Esophagus squamous epithelium (tissue), 5 donors: ENCODE data around the gene TNIP1. TPM values are rescaled to one million over a fixed set of nuclear protein-coding genes. Genes with fewer than 3 reads are reported as not detected.

Experiments
- DNase-seq: peaks from one replicate; lab custom pipeline; 2025; lab: John Stamatoyannopoulos, UW
- H3K27ac ChIP-seq, 4 donors: fragments of 200-600 bp; sonication (generic); one replicate each; pipeline ENCODE4 v1.5.1; 2016 to 2019; ENCODE audit warnings: mild to moderate bottlenecking in 1 of 4
- H3K27me3 ChIP-seq, 4 donors: fragments of 200-600 bp; sonication (generic); 1 replicate in 3 of 4; 2 replicates in 1 of 4; pipeline versions ENCODE4 v1.5.1 to v1.6.0; 2017 to 2021; ENCODE audit warnings: antibody characterized with exemption in 1 of 4
- H3K36me3 ChIP-seq, 3 donors: fragments of 200-600 bp; sonication (generic); one replicate each; pipeline ENCODE4 v1.5.1; 2016 to 2019
- H3K4me1 ChIP-seq, 3 donors: fragments of 200-600 bp; sonication (generic); one replicate each; pipeline ENCODE4 v1.5.1; 2017 to 2019
- H3K4me3 ChIP-seq, 4 donors: fragments of 200-600 bp; sonication (generic); 1 replicate in 3 of 4; 2 replicates in 1 of 4; pipeline ENCODE4 v1.5.1; 2016 to 2019; ENCODE audit warnings: mild to moderate bottlenecking in 2 of 4, moderate library complexity in 1 of 4
- H3K9me3 ChIP-seq, 3 donors: fragments of 200-600 bp; sonication (generic); one replicate each; pipeline ENCODE4 v1.5.1; 2016 to 2019
- CTCF ChIP-seq, 6 experiments: fragments of 450-650 bp in 4 of 6; fragments of 200-600 bp in 2 of 6; sonication (generic) in 2 of 6; IDR thresholded peaks; one replicate each; pipeline ENCODE4 v1.5.1; 2016 to 2019; ENCODE audit warnings: antibody characterized with exemption in 6 of 6, mild to moderate bottlenecking in 4 of 6, moderate library complexity in 4 of 6
- POLR2A ChIP-seq, 4 donors: fragments of 450-650 bp; IDR thresholded peaks; one replicate each; pipeline ENCODE4 v1.6.1; 2017; ENCODE audit warnings: antibody characterized with exemption in 4 of 4, mild to moderate bottlenecking in 4 of 4, moderate library complexity in 3 of 4
- WGBS, 2 donors: methylation state at CpG; one replicate each; pipeline ENCODE4 v1.1.5; 2018; 5-methylcytosine and 5-hydroxymethylcytosine counted together
- intact Hi-C: fragments of 100-400 bp; cut with DNase I; formaldehyde crosslinking; loops from one replicate; pipeline ENCODE4 v1.15.0; 2022
- total RNA-seq, 4 donors: library from RNA; depleted of rRNA; stranded (reverse); fragments of >200 nt; gene quantifications; one replicate each; pipeline ENCODE4 v1.1.0, GENCODE V29; 2016
- donor health status: DM: yes; HTN: yes; CAD: no.

TNIP1 gene
- total RNA-seq, 4 donors from 2014 or later = 55.5 to 109 (median 95.4) TPM

GRCh38 chr5:151068433-151069197, 12.2 kb downstream of the TNIP1 start:
- TF ChIP-seq POLR2A (IDR thresholded peaks at IDR 0.05) (no peak), CTCF (IDR thresholded peaks at IDR 0.05) (no peak)
- DNase-seq = no peak
- peaks cover 0 to 54% (median 0%) of the 10 kb centered on the region in 3 donors for H3K36me3 ChIP-seq
- peak overlapping the region; percentile 31 to 59 (median 49) for H3K27ac ChIP-seq
- intact Hi-C loops = no loop called here
- whole genome bisulfite sequencing, 2 donors = 52 to 70% methylated on average over 6 to 8 of the region's 12 CpGs
- peaks cover 50 to 89% (median 71%) of the 10 kb centered on the region in 3 donors for H3K4me1 ChIP-seq
- no peaks in the 10 kb centered on the region for H3K27me3 ChIP-seq
- no peaks in the 10 kb centered on the region for H3K9me3 ChIP-seq
- no peak overlapping the region for H3K4me3 ChIP-seq

GRCh38 chr5:151067632-151068432, 13.0 kb downstream of the TNIP1 start:
- Histone ChIP-seq H3K36me3 (peaks cover 0 to 62% (median 0%) of the 10 kb centered on the region in 3 donors), H3K4me1 (peaks cover 58 to 92% (median 78%) of the 10 kb centered on the region in 3 donors), H3K4me3 (no peak overlapping the region), H3K9me3 (no peaks in the 10 kb centered on the region), H3K27me3 (no peaks in the 10 kb centered on the region), H3K27ac (peak overlapping the region; percentile 31 to 59 (median 46))
- intact Hi-C loops = no loop called here
- DNase-seq = no peak
- 63 to 75% methylated on average over 10 to 11 of the region's 14 CpGs for WGBS, 2 donors
- TF ChIP-seq POLR2A (IDR thresholded peaks at IDR 0.05) = no peak
- no peak for TF ChIP-seq CTCF (IDR thresholded peaks at IDR 0.05)

- no peak overlapping the region for H3K27ac ChIP-seq
- intact Hi-C loops = no loop called here
- no peaks in the 10 kb centered on the region for H3K27me3 ChIP-seq
- no peak for TF ChIP-seq POLR2A (IDR thresholded peaks at IDR 0.05)
- TF ChIP-seq CTCF (IDR thresholded peaks at IDR 0.05) = no peak
- no peak overlapping the region for H3K4me3 ChIP-seq
- peaks cover 55 to 92% (median 72%) of the 10 kb centered on the region in 3 donors for H3K4me1 ChIP-seq
- WGBS, 2 donors = 67 to 70% methylated on average over 6 of the region's 6 CpGs
- no peaks in the 10 kb centered on the region for H3K9me3 ChIP-seq
- DNase-seq = no peak
- H3K36me3 ChIP-seq = peaks cover 0 to 71% (median 7%) of the 10 kb centered on the region in 3 donors
Measured at GRCh38 chr5:151066920-151067319, 13.9 kb downstream of the TNIP1 start.

- Histone ChIP-seq H3K4me3 (no peak overlapping the region), H3K9me3 (no peaks in the 10 kb centered on the region), H3K36me3 (peaks cover 0 to 78% (median 12%) of the 10 kb centered on the region in 3 donors), H3K27ac (no peak overlapping the region), H3K27me3 (no peaks in the 10 kb centered on the region), H3K4me1 (peaks cover 53 to 88% (median 68%) of the 10 kb centered on the region in 3 donors)
- TF ChIP-seq POLR2A (IDR thresholded peaks at IDR 0.05) = no peak
- TF ChIP-seq CTCF (IDR thresholded peaks at IDR 0.05) = no peak
- WGBS, 2 donors = 81 to 92% methylated on average over 1 of the region's 1 CpG
- intact Hi-C loops = no loop called here
- no peak for DNase-seq
Measured at GRCh38 chr5:151065609-151066008, 15.2 kb downstream of the TNIP1 start.
